Limb (tissue), 2 donors: Measurements from ENCODE around the gene MLLT1.

ENCODE experiments used
- DNase-seq, 2 donors: peaks; one replicate each; pipeline ENCODE4 v3.0.0-alpha.2; 2016; ENCODE audit errors: extremely low spot score in 2 of 2

The MLLT1 gene

DNA sequence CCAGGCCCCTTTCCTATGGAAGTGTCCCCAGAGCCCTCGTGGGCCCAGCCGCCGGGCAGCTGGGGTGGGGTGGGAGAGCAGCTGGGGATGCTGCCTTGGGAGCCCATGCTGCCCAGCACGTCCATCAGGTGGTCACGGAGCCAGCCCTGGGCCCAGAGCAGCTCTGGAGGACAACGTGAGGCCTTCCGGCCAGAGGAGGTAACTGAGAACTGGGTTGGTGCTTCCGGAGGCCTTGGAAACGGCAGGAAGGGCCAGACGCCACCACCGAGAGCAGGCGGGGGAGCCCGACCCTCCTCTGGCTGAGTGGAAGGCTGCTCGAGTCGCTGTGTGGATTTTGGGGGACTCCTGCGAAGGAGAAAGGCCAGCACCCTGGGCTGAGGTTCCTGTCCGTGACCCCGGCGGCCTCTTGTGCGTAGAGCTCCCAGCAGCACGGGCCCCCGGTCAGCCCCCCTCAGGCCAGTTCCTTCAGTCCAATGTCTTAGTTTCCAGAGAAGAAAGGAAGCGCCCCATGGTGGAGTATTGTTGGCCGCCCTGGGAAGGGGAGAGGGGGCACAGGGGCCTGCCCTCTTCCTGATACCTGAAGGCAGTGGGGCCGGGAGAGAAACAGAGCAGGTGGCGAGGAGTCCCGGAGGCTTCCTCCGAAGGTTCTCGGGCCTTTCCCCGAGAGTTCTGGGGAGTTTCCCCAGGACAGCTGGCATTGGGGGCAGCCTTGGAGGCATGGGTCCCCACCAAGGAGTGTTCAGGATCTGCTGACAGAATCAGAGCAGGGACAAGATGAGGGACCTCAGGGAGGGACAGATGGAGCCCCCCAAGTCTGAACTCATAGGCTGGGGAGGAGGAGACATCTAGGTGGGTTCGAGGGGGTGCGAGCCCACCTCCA, 68.8 kb downstream of the MLLT1 start:
- no peak for DNase-seq

DNA sequence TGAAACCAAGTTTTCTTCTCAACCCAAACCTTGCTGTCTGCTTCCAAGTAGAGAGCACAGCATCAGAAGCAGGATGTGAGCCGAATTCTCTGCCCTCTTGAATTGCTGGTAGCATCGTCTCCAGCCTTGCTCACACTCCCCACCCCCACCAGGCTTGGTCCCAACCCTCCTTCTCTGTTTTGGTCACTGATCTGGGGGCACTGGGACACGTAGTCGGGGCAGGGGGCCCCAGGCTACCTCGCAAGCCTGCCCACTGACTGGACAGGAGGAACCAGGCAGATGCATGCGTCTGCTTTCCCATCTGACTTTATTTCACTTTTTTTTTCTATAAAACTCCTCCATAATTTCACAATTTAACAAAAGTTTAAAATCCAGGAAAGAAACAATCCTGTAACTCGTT, 69.7 kb downstream of the MLLT1 start:
- DNase-seq: no peak

- DNase-seq: no peak
Measured at GRCh38 chr19:6209680-6210079, 70.1 kb downstream of the MLLT1 start.

- no peak for DNase-seq
Measured at GRCh38 chr19:6209233-6209632, 70.5 kb downstream of the MLLT1 start.

GRCh38 chr19:6204866-6205723, 74.7 kb downstream of the MLLT1 start:
- DNase-seq: no peak

DNA sequence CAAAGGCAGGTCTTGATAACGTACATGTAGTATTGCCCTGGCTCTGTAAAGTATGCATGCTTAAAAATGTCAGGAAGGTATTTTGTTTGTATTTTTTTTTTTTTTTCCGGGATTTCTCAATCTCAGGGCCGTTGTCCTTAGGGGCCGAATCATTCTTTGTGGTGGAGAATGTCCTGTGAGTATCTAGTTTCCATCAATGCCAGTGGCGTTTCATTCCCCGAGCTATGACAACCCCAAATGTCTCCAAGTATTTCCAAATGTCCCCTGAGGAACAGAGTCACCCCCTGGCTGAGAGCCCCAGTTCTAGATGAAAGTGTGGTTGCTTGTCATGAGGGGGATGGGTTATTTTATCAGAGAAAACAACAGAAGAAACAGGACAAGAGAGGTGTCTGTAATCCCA, 75.6 kb downstream of the MLLT1 start:
- DNase-seq: no peak

GRCh38 chr19:6199240-6199994, 80.4 kb downstream of the MLLT1 start:
- DNase-seq: peak; percentile 99

DNA sequence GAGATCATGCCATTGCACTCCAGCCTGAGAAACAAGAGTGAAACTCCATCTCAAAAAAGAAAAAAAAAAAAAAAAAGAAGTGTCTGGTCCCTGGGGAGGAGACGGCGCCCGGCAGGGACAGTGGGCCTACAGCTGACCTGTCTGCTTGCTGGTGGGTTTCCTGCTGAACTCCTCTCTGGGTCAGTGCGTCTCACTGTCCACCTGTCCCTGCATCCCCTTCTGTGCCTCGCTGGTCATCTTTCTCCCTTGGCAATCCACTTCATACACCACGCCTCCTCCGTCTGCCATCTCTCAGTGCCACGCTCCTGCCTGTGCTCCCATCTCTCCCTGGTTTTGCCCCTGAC, 80.9 kb downstream of the MLLT1 start:
- DNase-seq: no peak

- no peak for DNase-seq
Measured at GRCh38 chr19:6196361-6196760, 83.4 kb downstream of the MLLT1 start.

GRCh38 chr19:6188811-6189210, 91.0 kb downstream of the MLLT1 start:
- no peak for DNase-seq

GRCh38 chr19:6187374-6187773, 92.4 kb downstream of the MLLT1 start:
- no peak for DNase-seq

- DNase-seq: no peak
Measured at GRCh38 chr19:6185835-6186834, 93.6 kb downstream of the MLLT1 start.

DNA sequence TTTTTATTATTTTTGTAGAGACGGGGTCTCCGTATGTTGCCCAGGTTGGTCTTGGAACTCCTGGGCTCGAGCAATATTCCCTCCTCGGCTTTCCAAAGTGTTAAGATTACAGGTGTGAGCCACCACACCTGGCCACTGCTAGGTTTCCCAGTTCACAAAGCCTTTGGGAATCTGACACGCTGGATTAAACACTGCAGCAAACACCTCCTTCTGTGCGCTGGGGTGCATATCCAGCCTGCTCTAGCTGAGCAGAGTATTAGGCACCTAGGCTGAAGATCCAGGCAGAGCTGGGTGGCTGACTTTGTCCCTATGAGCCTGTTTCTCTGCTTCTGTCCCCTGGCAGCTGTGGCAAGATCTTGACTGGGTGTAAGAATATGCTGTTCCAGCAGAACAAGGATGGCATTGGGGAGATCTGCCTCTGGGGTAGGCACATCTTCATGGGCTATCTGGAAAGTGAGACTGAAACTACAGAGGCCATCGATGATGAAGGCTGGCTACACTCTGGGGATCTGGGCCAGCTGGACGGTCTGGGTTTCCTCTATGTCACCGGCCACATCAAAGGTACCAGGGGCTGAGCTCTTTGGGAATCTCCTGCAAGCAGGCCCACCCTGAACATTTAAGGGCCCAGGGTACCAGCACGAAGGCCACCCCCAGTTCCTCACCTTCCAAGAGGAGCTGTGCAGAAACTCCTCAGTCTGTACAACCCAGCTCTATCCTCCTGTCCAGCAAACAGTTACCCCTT, 94.5 kb downstream of the MLLT1 start:
- no peak for DNase-seq

DNA sequence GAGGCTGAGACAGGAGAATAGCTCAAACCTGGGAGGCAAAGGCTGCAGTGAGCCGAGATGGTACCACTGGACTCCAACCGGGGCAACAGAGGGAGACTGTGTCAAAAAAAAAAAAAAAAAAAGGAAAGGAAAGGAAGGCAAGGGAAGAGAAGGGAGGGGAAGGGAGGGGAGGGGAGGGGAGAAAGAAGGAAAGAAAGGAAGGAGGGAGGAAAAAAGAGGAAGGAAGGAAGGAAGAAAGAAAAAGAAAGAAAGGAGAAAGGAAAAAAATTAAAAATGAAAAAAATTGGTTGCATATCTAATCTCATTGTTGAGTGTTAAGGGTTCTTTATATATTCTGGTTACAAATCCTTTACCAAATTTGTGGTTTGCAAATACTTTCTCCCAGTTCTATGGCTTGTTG, 98.7 kb downstream of the MLLT1 start:
- no peak for DNase-seq

DNA sequence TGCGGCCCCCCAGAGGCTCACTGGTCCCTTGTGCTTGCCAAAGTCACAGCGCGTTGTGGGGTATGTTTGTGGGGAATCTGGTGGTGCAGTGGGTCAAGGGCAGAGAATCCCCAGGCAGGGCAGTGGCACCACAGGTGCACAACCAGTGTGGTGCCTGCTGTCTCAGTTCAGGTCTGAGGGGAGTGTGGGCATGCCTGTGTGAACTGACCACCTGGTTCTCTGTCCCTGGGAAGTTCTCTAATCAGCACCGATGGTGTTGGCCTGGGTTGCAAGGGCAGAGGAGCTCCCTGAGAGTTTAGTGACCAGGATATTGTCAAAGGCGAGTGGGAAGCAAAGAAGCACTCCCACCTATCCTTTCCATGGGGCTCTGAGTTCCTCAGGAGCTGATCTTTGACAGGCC, 106.6 kb downstream of the MLLT1 start:
- no peak for DNase-seq

DNA sequence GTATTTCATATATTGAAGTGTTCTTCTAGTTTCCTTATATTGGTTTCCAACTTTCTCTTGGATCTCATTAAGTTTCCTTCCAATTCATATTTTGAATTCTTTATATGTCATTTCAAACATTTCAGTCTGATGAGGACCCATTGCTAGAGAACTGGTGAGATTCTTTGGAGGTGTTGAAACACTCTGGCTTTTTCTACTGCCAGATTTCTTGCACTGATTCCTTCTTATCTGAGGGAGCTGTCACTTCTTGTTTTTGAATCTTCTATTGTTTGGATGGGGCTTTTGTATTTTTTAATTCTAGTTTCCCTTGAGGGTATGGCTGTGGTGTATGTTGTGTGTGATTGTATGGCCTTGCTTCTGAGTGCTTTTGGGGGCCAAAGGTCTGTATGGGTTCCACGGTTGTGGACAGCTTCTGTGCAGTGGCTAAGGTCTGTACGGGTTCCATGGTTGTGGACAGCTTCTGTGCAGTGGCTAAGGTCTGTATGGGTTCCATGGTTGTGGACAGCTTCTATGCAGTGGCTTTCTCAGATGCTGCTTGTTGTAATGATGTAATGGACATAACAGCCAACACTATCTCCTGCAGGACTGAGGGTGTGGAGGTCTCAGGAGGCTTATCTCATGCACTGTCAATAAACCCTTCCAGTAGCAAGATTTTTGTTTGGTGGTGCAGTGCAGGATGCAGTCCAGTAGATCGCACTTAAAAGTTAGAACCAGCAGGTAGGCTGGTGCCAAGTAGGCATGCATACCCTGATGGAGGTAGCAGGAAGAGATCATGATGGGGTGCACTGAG, 107.5 kb downstream of the MLLT1 start:
- no peak for DNase-seq

DNA sequence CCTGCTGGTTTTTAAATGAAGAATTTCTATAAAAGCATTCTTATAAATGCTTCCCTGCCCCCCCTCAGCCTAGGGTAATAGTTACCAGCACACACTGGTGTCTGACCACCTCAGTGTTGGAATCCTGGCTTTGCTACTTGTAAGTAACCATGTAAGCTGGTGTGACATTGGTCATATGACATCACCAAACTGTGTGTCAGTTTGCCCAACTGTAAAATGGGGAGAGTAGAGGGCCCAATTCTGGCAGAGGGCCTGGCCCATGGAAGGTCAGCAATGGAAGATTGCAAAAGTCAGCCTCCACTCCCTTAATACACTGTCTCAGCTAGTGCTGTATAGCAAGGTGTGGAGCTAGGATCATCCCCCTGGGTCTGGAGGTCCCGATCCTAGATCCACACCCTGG, 112.7 kb downstream of the MLLT1 start:
- DNase-seq: no peak

DNA sequence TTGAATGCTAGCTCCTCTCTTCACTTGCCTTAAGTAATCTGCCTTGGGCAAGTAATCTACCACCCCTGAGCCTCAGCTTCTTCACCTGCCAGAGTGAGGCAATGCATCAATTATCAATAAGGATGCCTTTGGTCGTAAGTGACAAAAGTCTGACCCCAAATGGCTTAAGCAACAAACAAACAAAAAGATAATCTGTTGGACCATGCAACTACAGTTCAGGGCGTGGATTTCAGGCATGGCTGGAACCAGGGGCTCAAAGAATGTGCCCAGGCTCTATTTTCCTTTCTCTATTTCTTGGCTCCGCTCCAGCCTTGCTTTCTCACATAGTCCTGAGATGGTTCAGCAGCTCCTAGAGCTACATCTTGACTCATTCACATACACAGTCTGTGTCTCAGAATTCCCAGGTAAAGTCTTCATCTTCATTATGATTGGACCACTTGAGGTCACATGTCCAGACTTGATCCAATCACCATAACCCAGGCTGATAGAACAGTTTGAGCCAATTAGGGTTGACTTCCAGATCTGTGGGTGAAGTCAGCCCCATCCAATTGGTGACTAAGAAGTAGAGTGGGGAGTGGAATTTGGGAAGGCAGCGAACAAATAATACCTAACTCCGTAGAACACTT, 114.8 kb downstream of the MLLT1 start:
- no peak for DNase-seq
